ENCODE data around the gene IL17REL. TPM values are rescaled to one million over a fixed set of nuclear protein-coding genes. Genes with fewer than 3 reads are reported as not detected.

Gene IL17REL
- polyA plus RNA-seq, 3 donors: not detected

DNA sequence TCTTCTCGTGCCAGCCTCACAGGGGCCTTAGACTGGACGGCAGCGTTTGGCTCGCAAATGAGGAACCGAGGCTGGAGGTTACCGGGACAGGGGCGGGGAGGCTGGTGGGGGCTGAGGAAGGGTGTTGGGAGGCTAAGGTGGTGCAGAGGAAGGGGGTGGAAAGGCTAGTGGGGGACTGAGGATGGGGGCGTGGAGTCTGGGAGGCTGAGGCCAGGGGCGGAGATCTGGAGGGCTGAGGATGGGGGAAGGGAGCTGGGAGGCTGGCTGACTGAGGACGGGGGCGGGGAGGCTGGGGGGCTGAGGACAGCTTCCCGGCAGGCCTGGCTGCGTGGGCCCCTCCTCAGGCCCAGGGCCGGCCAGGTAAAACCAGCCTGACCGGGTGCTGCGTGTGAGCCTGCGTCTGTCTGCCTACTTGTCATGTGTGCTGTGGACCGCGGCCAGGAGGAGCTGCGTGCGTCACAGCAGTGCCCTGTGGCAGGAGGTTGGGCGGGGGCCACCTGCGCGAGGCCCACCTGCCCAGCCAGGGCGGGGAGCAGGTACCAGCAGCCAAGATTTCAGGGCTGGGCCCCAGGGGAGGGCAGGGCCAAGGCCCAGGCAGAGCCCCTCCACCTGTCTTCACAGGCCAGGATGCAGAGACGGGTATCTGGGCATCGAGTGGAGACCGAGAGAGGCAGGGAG lies 61.4 kb downstream of the IL17REL start:
- no peaks in the 10 kb centered on the region for H3K36me3 Mint-ChIP-seq
- no peaks in the 10 kb centered on the region for H3K36me3 ChIP-seq (replicated peaks in 1 of 2; ENCODE audit: control insufficient read depth in 1 of 2, insufficient read depth in 2 of 2, low read length in 2 of 2)

DNA sequence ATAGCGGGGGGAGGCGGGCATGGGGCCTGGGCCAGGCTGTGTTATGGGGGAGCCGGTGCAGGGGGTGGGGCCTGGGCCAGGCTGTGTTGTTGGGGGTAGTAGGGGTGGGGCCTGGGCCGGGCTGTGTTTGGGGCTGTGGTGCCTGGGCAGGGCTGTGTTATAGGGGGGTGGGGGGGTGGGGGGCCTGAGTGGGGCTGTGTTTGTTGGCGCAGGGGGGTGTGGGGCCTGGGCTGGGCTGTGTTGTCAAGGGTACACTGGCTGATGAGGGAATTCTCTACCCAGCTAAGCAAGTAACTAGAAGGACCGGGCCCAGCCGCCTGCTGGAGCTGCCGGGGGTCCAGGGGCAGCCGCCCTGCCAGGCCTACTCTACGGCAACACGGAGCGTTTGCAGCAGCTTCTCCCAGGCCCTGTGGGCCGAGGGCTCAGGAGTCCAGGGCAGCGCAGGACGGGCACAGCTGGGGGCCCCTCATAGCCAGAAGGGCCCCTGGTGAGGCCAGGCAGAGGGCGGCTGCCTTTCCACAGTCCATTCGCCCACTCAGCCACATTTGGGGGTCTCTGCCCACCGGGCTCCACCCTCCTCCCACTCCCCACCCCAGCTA lies 62.1 kb downstream of the IL17REL start:
- no peaks in the 10 kb centered on the region for H4K20me1 ChIP-seq (ENCODE audit: insufficient read depth, low read length)
- Mint-ChIP-seq H3K27me3 (ENCODE audit: low read depth in 3 of 3) (peaks cover 0 to 3% (median 2%) of the 10 kb centered on the region in 3 donors), H3K4me1 (peaks cover 23% of the 10 kb centered on the region), H3K27ac (no peak overlapping the region), H3K4me3 (no peak overlapping the region), H3K36me3 (peaks cover 0 to 3% of the 10 kb centered on the region in 2 donors), H3K9me3 (peaks cover 0 to 2% (median under 1%) of the 10 kb centered on the region in 7 donors)
- H3K79me2 ChIP-seq (ENCODE audit: insufficient read depth, low read length): no peaks in the 10 kb centered on the region
- no peak overlapping the region for H3K27ac ChIP-seq (ENCODE audit: low read depth in 1 of 2, low read length in 2 of 2)
- H3K9ac ChIP-seq (ENCODE audit: insufficient read depth, low read length, poor library complexity, severe bottlenecking): no peak overlapping the region
- H2AFZ ChIP-seq (ENCODE audit: insufficient read depth, low read depth, low read length, poor library complexity, severe bottlenecking): no peak overlapping the region
- peaks cover 37 to 51% of the 10 kb centered on the region in 2 donors for H3K4me1 ChIP-seq (ENCODE audit: control insufficient read depth in 1 of 2, insufficient read depth in 2 of 2, low read length in 2 of 2)
- TF ChIP-seq CTCF (IDR thresholded peaks at IDR 0.05): no peak
- no peaks in the 10 kb centered on the region for H3K36me3 ChIP-seq (replicated peaks in 1 of 2; ENCODE audit: control insufficient read depth in 1 of 2, insufficient read depth in 2 of 2, low read length in 2 of 2)
- intact Hi-C loops (cut with micrococcal nuclease): no loop called here
- no peak overlapping the region for H3K4me3 ChIP-seq (replicated peaks in 1 of 3; ENCODE audit: low read depth in 2 of 3, low read length in 3 of 3)
- no peak overlapping the region for H3K4me2 ChIP-seq (replicated peaks; ENCODE audit: extremely low read depth, low read length, poor library complexity, severe bottlenecking)
- peaks cover 0 to 2% of the 10 kb centered on the region in 2 donors for H3K9me3 ChIP-seq (replicated peaks in 1 of 2; ENCODE audit: control insufficient read depth in 1 of 2, insufficient read depth in 1 of 2, low read length in 2 of 2)
- DNase-seq: no peak
- no peaks in the 10 kb centered on the region for H3K27me3 ChIP-seq (ENCODE audit: control insufficient read depth in 2 of 2, insufficient read depth in 2 of 2, low read length in 2 of 2)
- 91% methylated on average over 14 of the region's 18 CpGs for WGBS (ENCODE audit: insufficient coverage)

More for the DNA sequence above, 61.4 kb downstream of the IL17REL start:
- intact Hi-C loops (cut with micrococcal nuclease): no loop called here
- Mint-ChIP-seq H3K9me3 (no peaks in the 10 kb centered on the region), H3K27me3 (ENCODE audit: low read depth in 3 of 3) (peaks cover 0 to 4% (median 2%) of the 10 kb centered on the region in 3 donors), H3K27ac (no peak overlapping the region), H3K4me3 (no peak overlapping the region), H3K4me1 (peaks cover 18% of the 10 kb centered on the region)
- no peak overlapping the region for H2AFZ ChIP-seq (ENCODE audit: insufficient read depth, low read depth, low read length, poor library complexity, severe bottlenecking)
- peak; percentile 43 to 64 (median 44) for DNase-seq
- H3K27me3 ChIP-seq (ENCODE audit: control insufficient read depth in 2 of 2, insufficient read depth in 2 of 2, low read length in 2 of 2): no peaks in the 10 kb centered on the region
- no peaks in the 10 kb centered on the region for H3K79me2 ChIP-seq (ENCODE audit: insufficient read depth, low read length)
- 74% methylated on average over 27 of the region's 28 CpGs for WGBS (ENCODE audit: insufficient coverage)
- no peak overlapping the region for H3K4me3 ChIP-seq (replicated peaks in 1 of 3; ENCODE audit: low read depth in 2 of 3, low read length in 3 of 3)
- H4K20me1 ChIP-seq (ENCODE audit: insufficient read depth, low read length): no peaks in the 10 kb centered on the region
- H3K9ac ChIP-seq (ENCODE audit: insufficient read depth, low read length, poor library complexity, severe bottlenecking): no peak overlapping the region
- TF ChIP-seq CTCF (IDR thresholded peaks at IDR 0.05): no peak
- H3K27ac ChIP-seq (ENCODE audit: low read depth in 1 of 2, low read length in 2 of 2): no peak overlapping the region
- H3K4me2 ChIP-seq (replicated peaks; ENCODE audit: extremely low read depth, low read length, poor library complexity, severe bottlenecking): no peak overlapping the region
- peaks cover 30 to 48% of the 10 kb centered on the region in 2 donors for H3K4me1 ChIP-seq (ENCODE audit: control insufficient read depth in 1 of 2, insufficient read depth in 2 of 2, low read length in 2 of 2)
- no peaks in the 10 kb centered on the region for H3K9me3 ChIP-seq (replicated peaks in 1 of 2; ENCODE audit: control insufficient read depth in 1 of 2, insufficient read depth in 1 of 2, low read length in 2 of 2)

All from CD14-positive monocyte (primary cell).